ENCODE measurements around the gene CYB561D1.
"Not testable (repeated sequence)": the region's sequence is repeated elsewhere in the genome, so short reads cannot be mapped to it uniquely, and the experiment has no call there.

The CYB561D1 gene

DNA sequence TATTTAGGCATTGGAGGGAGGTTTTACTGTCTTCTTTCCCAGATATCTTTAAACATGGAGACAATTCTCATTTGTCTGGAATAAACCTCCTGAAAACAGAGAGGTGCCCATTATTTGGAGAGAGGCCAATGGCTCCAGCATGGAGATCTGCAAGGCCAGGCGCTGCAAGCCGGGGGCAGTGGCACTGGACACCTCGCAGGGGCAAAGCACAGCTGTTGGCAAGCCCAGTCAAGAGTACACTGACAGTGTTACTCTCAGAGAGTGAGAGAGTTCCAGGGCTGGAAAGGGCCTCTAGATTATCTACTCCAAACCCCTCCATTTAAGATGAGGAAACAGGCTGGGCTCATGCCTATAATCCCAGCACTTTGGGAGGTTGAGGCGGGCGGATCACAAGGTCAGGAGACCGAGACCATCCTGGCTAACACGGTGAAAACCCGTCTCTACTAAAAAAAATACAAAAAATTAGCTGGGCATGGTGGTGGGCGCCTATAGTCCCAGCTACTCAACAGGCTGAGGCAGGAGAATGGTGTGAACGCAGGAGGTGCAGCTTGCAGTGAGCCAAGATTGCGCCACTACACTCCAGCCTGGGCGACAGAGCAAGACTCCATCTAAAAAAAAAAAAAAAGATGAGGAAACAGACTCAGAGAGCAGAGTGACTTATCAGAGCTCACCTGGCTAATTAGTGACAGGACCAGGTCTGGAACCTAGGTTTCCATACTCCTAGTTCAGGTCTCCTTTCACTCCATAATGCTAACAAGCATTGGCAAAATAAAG, 20.4 kb upstream of the CYB561D1 start:
- H3K27ac ChIP-seq (ENCODE audit: low read depth, low read length); H3K9me3 ChIP-seq (ENCODE audit: control insufficient read depth, insufficient read depth, low read length); H4K20me1 ChIP-seq (ENCODE audit: control insufficient read depth, insufficient read depth, low read depth, low read length); H3K4me3 ChIP-seq (ENCODE audit: low read length); H3K4me1 ChIP-seq (ENCODE audit: control insufficient read depth, low read length); H3K36me3 ChIP-seq (ENCODE audit: control insufficient read depth, low read length); H3K9me2 ChIP-seq (replicated peaks; ENCODE audit: control insufficient read depth, low read length); H3F3A ChIP-seq (ENCODE audit: control insufficient read depth, insufficient read depth); H3K4me2 ChIP-seq (ENCODE audit: low read length); H3K79me2 ChIP-seq (ENCODE audit: control insufficient read depth, low read length): not testable (repeated sequence)
- H3K27me3 ChIP-seq (ENCODE audit: control insufficient read depth, low read length) = peaks cover 40% of the 10 kb centered on the region

DNA sequence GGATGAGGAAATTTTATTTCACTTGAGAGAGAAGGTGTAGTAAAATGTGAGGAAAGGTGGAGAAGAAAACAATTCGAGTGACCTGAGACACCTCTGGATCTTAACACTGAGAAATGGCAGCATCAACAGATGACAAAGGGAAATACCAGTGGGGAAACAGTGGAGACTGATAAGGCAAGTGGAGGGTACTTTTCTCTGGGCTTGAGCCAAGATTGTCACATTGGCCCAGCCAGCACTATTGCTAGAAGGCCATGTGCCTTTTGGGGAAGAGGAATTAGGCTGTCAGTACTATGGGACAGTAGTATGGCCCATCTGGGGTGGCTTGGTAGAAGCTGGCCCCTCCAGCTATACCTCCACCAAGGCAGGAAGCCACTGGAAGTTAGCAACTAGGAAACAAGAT, 19.2 kb upstream of the CYB561D1 start:
- Histone ChIP-seq H3K4me3 (ENCODE audit: low read length) (no peak overlapping the region), H3K27me3 (ENCODE audit: control insufficient read depth, low read length) (peaks cover 42% of the 10 kb centered on the region), H3F3A (ENCODE audit: control insufficient read depth, insufficient read depth) (no peaks in the 10 kb centered on the region), H4K20me1 (ENCODE audit: control insufficient read depth, insufficient read depth, low read depth, low read length) (no peaks in the 10 kb centered on the region), H3K4me2 (ENCODE audit: low read length) (no peak overlapping the region), H3K27ac (ENCODE audit: low read depth, low read length) (no peak overlapping the region), H3K4me1 (ENCODE audit: control insufficient read depth, low read length) (no peaks in the 10 kb centered on the region), H3K9me2 (replicated peaks; ENCODE audit: control insufficient read depth, low read length) (no peaks in the 10 kb centered on the region), H3K36me3 (ENCODE audit: control insufficient read depth, low read length) (no peaks in the 10 kb centered on the region), H3K9me3 (ENCODE audit: control insufficient read depth, insufficient read depth, low read length) (no peaks in the 10 kb centered on the region), H3K79me2 (ENCODE audit: control insufficient read depth, low read length) (no peaks in the 10 kb centered on the region)
- TF ChIP-seq EZH2phosphoT487 (IDR thresholded peaks at IDR 0.05; ENCODE audit: borderline replicate concordance, low read length) = no peak
- TF ChIP-seq, protein P1, sequence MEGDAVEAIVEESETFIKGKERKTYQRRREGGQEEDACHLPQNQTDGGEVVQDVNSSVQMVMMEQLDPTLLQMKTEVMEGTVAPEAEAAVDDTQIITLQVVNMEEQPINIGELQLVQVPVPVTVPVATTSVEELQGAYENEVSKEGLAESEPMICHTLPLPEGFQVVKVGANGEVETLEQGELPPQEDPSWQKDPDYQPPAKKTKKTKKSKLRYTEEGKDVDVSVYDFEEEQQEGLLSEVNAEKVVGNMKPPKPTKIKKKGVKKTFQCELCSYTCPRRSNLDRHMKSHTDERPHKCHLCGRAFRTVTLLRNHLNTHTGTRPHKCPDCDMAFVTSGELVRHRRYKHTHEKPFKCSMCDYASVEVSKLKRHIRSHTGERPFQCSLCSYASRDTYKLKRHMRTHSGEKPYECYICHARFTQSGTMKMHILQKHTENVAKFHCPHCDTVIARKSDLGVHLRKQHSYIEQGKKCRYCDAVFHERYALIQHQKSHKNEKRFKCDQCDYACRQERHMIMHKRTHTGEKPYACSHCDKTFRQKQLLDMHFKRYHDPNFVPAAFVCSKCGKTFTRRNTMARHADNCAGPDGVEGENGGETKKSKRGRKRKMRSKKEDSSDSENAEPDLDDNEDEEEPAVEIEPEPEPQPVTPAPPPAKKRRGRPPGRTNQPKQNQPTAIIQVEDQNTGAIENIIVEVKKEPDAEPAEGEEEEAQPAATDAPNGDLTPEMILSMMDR (IDR thresholded peaks at IDR 0.05; ENCODE audit: low read depth, low read length, poor library complexity, severe bottlenecking) = no peak

- no peaks in the 10 kb centered on the region for H3K36me3 ChIP-seq (ENCODE audit: control insufficient read depth, low read length)
- no peak overlapping the region for H3K4me3 ChIP-seq (ENCODE audit: low read length)
- no peak overlapping the region for H3K4me2 ChIP-seq (ENCODE audit: low read length)
- peaks cover 37% of the 10 kb centered on the region for H3K27me3 ChIP-seq (ENCODE audit: control insufficient read depth, low read length)
- no peaks in the 10 kb centered on the region for H4K20me1 ChIP-seq (ENCODE audit: control insufficient read depth, insufficient read depth, low read depth, low read length)
- TF ChIP-seq, protein P1 (IDR thresholded peaks at IDR 0.05; ENCODE audit: low read depth, low read length, poor library complexity, severe bottlenecking) = no peak
- TF ChIP-seq EZH2phosphoT487 (IDR thresholded peaks at IDR 0.05; ENCODE audit: borderline replicate concordance, low read length) = no peak
- H3K79me2 ChIP-seq (ENCODE audit: control insufficient read depth, low read length) = no peaks in the 10 kb centered on the region
- no peaks in the 10 kb centered on the region for H3K9me3 ChIP-seq (ENCODE audit: control insufficient read depth, insufficient read depth, low read length)
- H3K4me1 ChIP-seq (ENCODE audit: control insufficient read depth, low read length) = no peaks in the 10 kb centered on the region
- no peaks in the 10 kb centered on the region for H3K9me2 ChIP-seq (replicated peaks; ENCODE audit: control insufficient read depth, low read length)
- no peaks in the 10 kb centered on the region for H3F3A ChIP-seq (ENCODE audit: control insufficient read depth, insufficient read depth)
- H3K27ac ChIP-seq (ENCODE audit: low read depth, low read length) = no peak overlapping the region
Measured at GRCh38 chr1:109475261-109475660, 18.6 kb upstream of the CYB561D1 start.

- no peaks in the 10 kb centered on the region for H3K9me3 ChIP-seq (ENCODE audit: control insufficient read depth, insufficient read depth, low read length)
- peaks cover 32% of the 10 kb centered on the region for H3K27me3 ChIP-seq (ENCODE audit: control insufficient read depth, low read length)
- TF ChIP-seq, protein P1 (IDR thresholded peaks at IDR 0.05; ENCODE audit: low read depth, low read length, poor library complexity, severe bottlenecking) = no peak
- TF ChIP-seq EZH2phosphoT487 (IDR thresholded peaks at IDR 0.05; ENCODE audit: borderline replicate concordance, low read length) = no peak
Measured at GRCh38 chr1:109476825-109477224, 17.1 kb upstream of the CYB561D1 start.

More at GRCh38 chr1:109476825-109477224, 17.1 kb upstream of the CYB561D1 start:
- Histone ChIP-seq H3K79me2 (ENCODE audit: control insufficient read depth, low read length) (no peaks in the 10 kb centered on the region), H3K4me2 (ENCODE audit: low read length) (no peak overlapping the region), H4K20me1 (ENCODE audit: control insufficient read depth, insufficient read depth, low read depth, low read length) (no peaks in the 10 kb centered on the region), H3K4me3 (ENCODE audit: low read length) (no peak overlapping the region), H3K27ac (ENCODE audit: low read depth, low read length) (no peak overlapping the region), H3F3A (ENCODE audit: control insufficient read depth, insufficient read depth) (no peaks in the 10 kb centered on the region), H3K4me1 (ENCODE audit: control insufficient read depth, low read length) (no peaks in the 10 kb centered on the region), H3K36me3 (ENCODE audit: control insufficient read depth, low read length) (no peaks in the 10 kb centered on the region), H3K9me2 (replicated peaks; ENCODE audit: control insufficient read depth, low read length) (no peaks in the 10 kb centered on the region)

All from DOHH2 (cell line).